K562 (cell line): Measurements from ENCODE around the gene BID. TPM values are rescaled to one million over a fixed set of nuclear protein-coding genes. Genes with fewer than 3 reads are reported as not detected.
A peak's percentile ranks its signal among the peaks of the same experiment; 100 is the strongest.

Experiments used
- ATAC-seq: fragments of 200-7000 bp; cut with Tn5 transposase; 3 replicates; pipeline ENCODE4 v1.9.1; 2020; ENCODE audit warnings: moderate library complexity
- BruUV-seq: library from RNA; stranded (reverse); fragments of 400-500 nt; replicated peaks from 2 replicates; lab custom pipeline; 2021; lab: Mats Ljungman, UMichigan
- CTCF ChIA-PET: fragments of 300-600 bp; formaldehyde crosslinking; extraction: SDS; loops from one replicate; lab custom pipeline; 2021; ENCODE audit warnings: low intra/inter-chr PET ratio; lab: Yijun Ruan, JAX
- POLR2A ChIA-PET: fragments of 300-600, 350-650 bp; sonication (Branson Sonifier 250); formaldehyde crosslinking; extraction: SDS; loops from one replicate; lab custom pipeline; 2021; ENCODE audit warnings: antibody characterized with exemption, inconsistent platforms; lab: Yijun Ruan, JAX
- DNase-seq, 4 experiments: peaks; one replicate each; pipeline versions ENCODE4 v3.0.0 to v3.0.0-alpha.2; 2011 to 2018; ENCODE audit warnings: low spot score in 3 of 4, mixed read lengths in 3 of 4; ENCODE audit errors: extremely low read depth in 1 of 4
- FAIRE-seq: peaks from 2 replicates; lab custom pipeline; 2011; peaks lifted over from hg19 to GRCh38; lab: Jason Lieb, UNC
- H2AFZ ChIP-seq: 2 replicates; pipeline ENCODE4 v1.6.0; 2011; ENCODE audit warnings: low read depth, low read length, control low read depth, inconsistent platforms
- H3K27ac ChIP-seq: fragments of 200-600 bp; 3 replicates; pipeline ENCODE4 v1.8.0; 2011; ENCODE audit warnings: low read depth, mild to moderate bottlenecking, control low read depth, inconsistent platforms, low read length, moderate library complexity, mixed read lengths; ENCODE audit errors: extremely low read depth
- H3K27me3 ChIP-seq, 2 experiments: fragments of 300-600 bp in 1 of 2; 2 replicates in 1 of 2; 3 replicates in 1 of 2; pipeline versions ENCODE4 v1.6.0 to v1.8.0; 2011; ENCODE audit warnings: inconsistent platforms in 2 of 2, low read length in 2 of 2, mild to moderate bottlenecking in 1 of 2, mixed read lengths in 1 of 2, moderate library complexity in 1 of 2; ENCODE audit not compliant: control insufficient read depth in 2 of 2, insufficient read depth in 2 of 2
- H3K36me3 ChIP-seq: fragments of 300-600 bp; 3 replicates; pipeline ENCODE4 v1.8.0; 2011; ENCODE audit warnings: mild to moderate bottlenecking, low read length, inconsistent platforms; ENCODE audit not compliant: control insufficient read depth, insufficient read depth
- H3K4me1 ChIP-seq, 2 experiments: fragments of 200-600 bp in 1 of 2; replicated peaks in 1 of 2; 2 replicates in 1 of 2; 3 replicates in 1 of 2; pipeline versions ENCODE4 v1.5.1 to v1.8.0; 2011; ENCODE audit warnings: inconsistent platforms in 2 of 2, low read length in 2 of 2, mild to moderate bottlenecking in 1 of 2, mixed read lengths in 1 of 2, moderate library complexity in 1 of 2; ENCODE audit not compliant: control insufficient read depth in 2 of 2, insufficient read depth in 2 of 2
- H3K4me2 ChIP-seq: 2 replicates; pipeline ENCODE4 v1.6.1; 2011; ENCODE audit warnings: low read length, control low read depth, inconsistent platforms, mixed read lengths; ENCODE audit not compliant: insufficient read depth
- H3K4me3 ChIP-seq: fragments of 200-600 bp; sonication (generic), shearing (Covaris generic); 2 replicates; pipeline ENCODE4 v1.5.1; 2016; ENCODE audit warnings: control low read depth, inconsistent platforms
- H3K79me2 ChIP-seq: fragments of 200-600 bp; 3 replicates; pipeline ENCODE4 v1.8.0; 2011; ENCODE audit warnings: low read length, inconsistent platforms; ENCODE audit not compliant: control insufficient read depth, insufficient read depth
- H3K9ac ChIP-seq, 2 experiments: 2 replicates each; pipeline versions ENCODE4 v1.6.0 to v1.6.1; 2011; ENCODE audit warnings: low read depth in 2 of 2, low read length in 2 of 2, control low read depth in 1 of 2, inconsistent platforms in 1 of 2, mild to moderate bottlenecking in 1 of 2, mixed read lengths in 1 of 2; ENCODE audit not compliant: insufficient read depth in 1 of 2
- H3K9me1 ChIP-seq: one replicate; pipeline ENCODE4 v1.6.0; 2011; ENCODE audit warnings: inconsistent platforms, mild to moderate bottlenecking, low read length, moderate library complexity; ENCODE audit not compliant: control insufficient read depth, insufficient read depth
- H3K9me3 ChIP-seq: replicated peaks from 2 replicates; pipeline ENCODE4 v1.5.1; 2011; ENCODE audit warnings: low read depth, low read length, inconsistent platforms; ENCODE audit not compliant: control insufficient read depth, insufficient read depth
- H4K20me1 ChIP-seq: replicated peaks from 2 replicates; pipeline ENCODE4 v1.6.1; 2011; ENCODE audit warnings: low read length, inconsistent platforms, mixed read lengths; ENCODE audit not compliant: control insufficient read depth, insufficient read depth
- ARID2 ChIP-seq: fragments of 450-650 bp; IDR thresholded peaks from 2 replicates; pipeline ENCODE4 v1.6.1; 2017; ENCODE audit warnings: antibody characterized with exemption, mild to moderate bottlenecking
- C11orf30 ChIP-seq: fragments of 450-650 bp; IDR thresholded peaks from 2 replicates; pipeline ENCODE4 v1.6.1; 2016; ENCODE audit warnings: low read depth, mild to moderate bottlenecking
- EP300 ChIP-seq: IDR thresholded peaks from 2 replicates; pipeline ENCODE4 v1.6.1; 2012; ENCODE audit warnings: low read length, improper control_type of control experiment
- FOXA3 ChIP-seq, 2 experiments: fragments of 450-650 bp in 1 of 2; sonication (generic) in 1 of 2; formaldehyde crosslinking; IDR thresholded peaks in 1 of 2; conservative IDR thresholded peaks in 1 of 2; 2 replicates each; pipeline versions ENCODE4 v1.4.0 to v1.8.0; 2020 to 2022; ENCODE audit warnings: mild to moderate bottlenecking in 2 of 2, missing genetic modification reagents in 1 of 2
- HMBOX1 ChIP-seq: sonication (generic); IDR thresholded peaks from 2 replicates; pipeline ENCODE4 v1.6.1; 2016
- MAFF ChIP-seq: IDR thresholded peaks from 2 replicates; pipeline ENCODE4 v1.6.1; 2012; ENCODE audit warnings: low read length, improper control_type of control experiment
- MAFG ChIP-seq: fragments of 450-650 bp; conservative IDR thresholded peaks from 2 replicates; pipeline ENCODE4 v1.6.1; 2016; ENCODE audit warnings: missing genetic modification characterization, missing compliant biosample characterization
- MAFK ChIP-seq: IDR thresholded peaks from 2 replicates; pipeline ENCODE4 v1.6.1; 2011; ENCODE audit warnings: low read length, improper control_type of control experiment
- MED1 ChIP-seq: sonication (generic); formaldehyde crosslinking; IDR thresholded peaks from 2 replicates; pipeline ENCODE4 v1.8.1; 2023; ENCODE audit warnings: missing genetic modification reagents, borderline replicate concordance
- PHF8 ChIP-seq: fragments of 200-600 bp; sonication (generic); IDR thresholded peaks from 2 replicates; pipeline ENCODE4 v1.6.1; 2012; ENCODE audit warnings: mixed run types, mild to moderate bottlenecking, inconsistent platforms, low read length, moderate library complexity, borderline replicate concordance
- TFAM ChIP-seq: fragments of 250-450 bp; sonication (Bioruptor Pico); conservative IDR thresholded peaks from 2 replicates; pipeline ENCODE4 v1.5.0; 2021; ENCODE audit warnings: mild to moderate bottlenecking, moderate library complexity
- THAP7 ChIP-seq: fragments of 250-450 bp; sonication (Bioruptor Pico); IDR thresholded peaks from 2 replicates; pipeline ENCODE4 v1.5.0; 2021
- TRIM28 ChIP-seq: fragments of 450-650 bp; IDR thresholded peaks from 2 replicates; pipeline ENCODE4 v1.6.1; 2017
- ZNF316 ChIP-seq: fragments of 450-650 bp; IDR thresholded peaks from 2 replicates; pipeline ENCODE4 v1.6.1; 2016
- ZNF584 ChIP-seq: fragments of 200-800 bp; sonication (Bioruptor generic); IDR thresholded peaks from 2 replicates; pipeline ENCODE4 v1.6.1; 2016; ENCODE audit warnings: low read depth, mild to moderate bottlenecking, missing genetic modification characterization, missing compliant biosample characterization
- ZNF609 ChIP-seq: sonication (generic); formaldehyde crosslinking; IDR thresholded peaks from 2 replicates; pipeline ENCODE4 v1.8.1; 2023; ENCODE audit warnings: missing genetic modification reagents, mild to moderate bottlenecking, borderline replicate concordance
- WGBS: fragments of 100-300 bp; shearing (Covaris generic); methylation state at CpG from one replicate; pipeline ENCODE4 v1.1.6; 2016; ENCODE audit warnings: low coverage, mixed read lengths; ENCODE audit not compliant: insufficient coverage; ENCODE audit errors: missing lambda C conversion rate; 5-methylcytosine and 5-hydroxymethylcytosine counted together
- in situ Hi-C: fragments of 300-500 bp; cut with MboI; formaldehyde crosslinking; loops from 4 replicates; pipeline ENCODE4 v1.15.0; 2018; ENCODE audit warnings: inconsistent platforms, mixed read lengths
- intact Hi-C: fragments of 100-400 bp; cut with micrococcal nuclease; formaldehyde crosslinking; loops from 2 replicates; pipeline ENCODE4 v1.14.2; 2022
- polyA plus RNA-seq, 8 experiments: library from polyadenylated mRNA; depleted of rRNA in 4 of 8; stranded (reverse) in 5 of 8; unstranded in 3 of 8; fragments of >200 nt; fragmentation: Nextera tagmentation in 2 of 8; fragmentation: Illumina TruSeq in 1 of 8; extraction: Ambion mirVana in 2 of 8; extraction: Trizol in 1 of 8; gene quantifications; 2 replicates each; pipeline versions ENCODE4 v1.2.1 to v1.2.3, GENCODE V29; 2011 to 2014; ENCODE audit warnings: inconsistent platforms in 1 of 8, missing spikeins in 1 of 8
- total RNA-seq, 7 experiments: library from RNA; depleted of rRNA in 6 of 7; stranded (reverse); fragments of >200 nt in 6 of 7; fragmentation: Illumina TruSeq in 2 of 7; extraction: Trizol in 2 of 7; gene quantifications; 2 replicates each; pipeline versions ENCODE4 v1.2.1 to v1.2.3, GENCODE V29; 2011 to 2021; ENCODE audit warnings: low replicate concordance in 1 of 7

The BID gene
- total and polyA plus RNA-seq, 9 of the 15 experiments (the other 6 are each of a cell fraction or from before 2014, with no cell fraction given): 5.2 to 209 (median 63.7) TPM

- FAIRE-seq (no peak), DNase-seq (peak in 1 of 4 experiments; percentile 35), ATAC-seq (no peak)
- intact Hi-C loops: no loop called here
- CTCF ChIA-PET: no interaction called here
- Histone ChIP-seq H3K4me3 (no peak overlapping the region), H3K9ac (peak overlapping the region in 1 of 2 experiments; percentile 33; a peak in 1 of 4 replicates), H3K79me2 (no peaks in the 10 kb centered on the region), H4K20me1 (peaks cover under 1% of the 10 kb centered on the region; the same call in 1 of the 2 replicates), H3K9me3 (no peaks in the 10 kb centered on the region), H3K27ac (no peak overlapping the region), H3K4me1 (peaks cover 26 to 68% of the 10 kb centered on the region in 2 experiments; a peak in 4 of 5 replicates), H2AFZ (no peak overlapping the region), H3K27me3 (no peaks in the 10 kb centered on the region; a peak in 1 of 5 replicates), H3K36me3 (no peaks in the 10 kb centered on the region), H3K4me2 (no peak overlapping the region), H3K9me1 (peaks cover 3% of the 10 kb centered on the region)
- no TSS peak for BruUV-seq
- 39% methylated on average over 10 of the region's 12 CpGs for WGBS
- POLR2A ChIA-PET: interaction anchor here (0.6 to 1.2 kb wide), 3 partner anchors 8 to 1641 kb away, joined by 4 to 7 read pairs (median 5); no protein-coding TSS in a partner anchor
- in situ Hi-C loops: no loop called here
- TF ChIP-seq MAFG (peak; percentile 61), TRIM28 (no peak), PHF8 (no peak), THAP7 (CRISPR knock-in tag) (no peak), MAFF (0 out of 2 replicates have a peak, but pooled peaks have one; percentile 22), ZNF316 (peak; percentile 55), FOXA3 (CRISPR knock-in tag; conservative IDR thresholded peaks at IDR 0.05 in 1 of 2, IDR thresholded peaks at IDR 0.05 in 1 of 2) (no peak), C11orf30 (peak; percentile 68; the same call in 1 of the 2 replicates), HMBOX1 (no peak), ZNF584 (CRISPR knock-in tag) (no peak), EP300 (no peak), TFAM (no peak), ZNF609 (CRISPR knock-in tag) (no peak), ARID2 (no peak), MAFK (peak; percentile 37; the same call in 1 of the 2 replicates), MED1 (CRISPR knock-in tag) (no peak)
Observed at GRCh38 chr22:17781319-17782031, 7.2 kb upstream of the BID start.
